A549 (cell line): ENCODE results near the gene ADK. TPM values are rescaled to one million over a fixed set of nuclear protein-coding genes. Genes with fewer than 3 reads are reported as not detected.

Source experiments
- ATAC-seq, 2 experiments: fragments of 200-7000 bp in 1 of 2; fragments of >200 bp in 1 of 2; cut with Nextera tagmentation in 1 of 2; cut with Tn5 transposase in 1 of 2; 3 replicates each; pipeline versions ENCODE4 v1.8.0 to v1.9.1; 2018 to 2020; ENCODE audit warnings: mild to moderate bottlenecking in 1 of 2, moderate library complexity in 1 of 2
- CTCF ChIA-PET: fragments of 300-600 bp; sonication (Branson Sonifier 250); formaldehyde crosslinking; extraction: SDS; loops from one replicate; lab custom pipeline; 2021; ENCODE audit warnings: antibody characterized with exemption, inconsistent platforms; lab: Yijun Ruan, JAX
- POLR2A ChIA-PET: fragments of 350-600 bp; formaldehyde crosslinking; extraction: SDS; loops from one replicate; lab custom pipeline; 2021; ENCODE audit warnings: antibody characterized with exemption, inconsistent platforms; lab: Yijun Ruan, JAX
- DNase-seq, 2 experiments: peaks; one replicate each; pipeline versions ENCODE4 v3.0.0 to v3.0.0-alpha.2; 2011 to 2016; ENCODE audit warnings: low read depth in 1 of 2, low spot score in 1 of 2
- FAIRE-seq: peaks from 2 replicates; lab custom pipeline; 2011; peaks lifted over from hg19 to GRCh38; lab: Jason Lieb, UNC
- H3K27ac ChIP-seq, 2 experiments: fragments of >200 bp; sonication (Bioruptor Twin); formaldehyde crosslinking; 3 replicates each; pipeline ENCODE4 v1.5.1; 2016 to 2017
- H3K4me1 ChIP-seq: fragments of >200 bp; sonication (Bioruptor Twin); formaldehyde crosslinking; 3 replicates; pipeline ENCODE4 v1.6.1; 2016
- H3K4me2 ChIP-seq: fragments of >200 bp; sonication (Bioruptor Twin); formaldehyde crosslinking; 3 replicates; pipeline ENCODE4 v1.6.1; 2016
- H3K4me3 ChIP-seq: fragments of >200 bp; sonication (Bioruptor Twin); formaldehyde crosslinking; 3 replicates; pipeline ENCODE4 v1.5.1; 2016
- H3K9me3 ChIP-seq: fragments of >200 bp; sonication (Bioruptor Twin); formaldehyde crosslinking; 3 replicates; pipeline ENCODE4 v1.6.1; 2016
- CBX2 ChIP-seq: fragments of 200-600 bp; sonication (generic); IDR thresholded peaks from 2 replicates; pipeline ENCODE4 v1.6.1; 2016; ENCODE audit warnings: low read depth, mild to moderate bottlenecking, borderline replicate concordance
- CTCF ChIP-seq: fragments of >200 bp; sonication (Bioruptor Twin); formaldehyde crosslinking; IDR thresholded peaks from 3 replicates; pipeline ENCODE4 v1.5.1; 2016
- EHMT2 ChIP-seq: fragments of 200-600 bp; sonication (generic); IDR thresholded peaks from 2 replicates; pipeline ENCODE4 v1.6.1; 2016; ENCODE audit warnings: antibody characterized with exemption, low read depth, mild to moderate bottlenecking, moderate library complexity
- EP300 ChIP-seq, 2 experiments: fragments of >200 bp; sonication (Bioruptor Twin); formaldehyde crosslinking; IDR thresholded peaks; 2 replicates in 1 of 2; 3 replicates in 1 of 2; pipeline ENCODE4 v1.6.1; 2016 to 2017
- FOSB ChIP-seq: fragments of 250-450 bp; sonication (Bioruptor Pico); IDR thresholded peaks from 2 replicates; pipeline ENCODE4 v1.5.0; 2020; ENCODE audit warnings: mild to moderate bottlenecking, moderate library complexity
- GATA3 ChIP-seq: IDR thresholded peaks from 2 replicates; pipeline ENCODE4 v1.6.1; 2012; ENCODE audit warnings: borderline replicate concordance
- HOXA7 ChIP-seq: fragments of 250-450 bp; sonication (Bioruptor Pico); IDR thresholded peaks from 2 replicates; pipeline ENCODE4 v1.5.0; 2020; ENCODE audit warnings: mild to moderate bottlenecking, moderate library complexity
- HOXB13 ChIP-seq: fragments of 250-450 bp; sonication (Bioruptor Pico); IDR thresholded peaks from 2 replicates; pipeline ENCODE4 v1.5.0; 2020; ENCODE audit warnings: low read depth, mild to moderate bottlenecking, moderate library complexity
- JUN ChIP-seq, 2 experiments: fragments of >200 bp; sonication (Bioruptor Twin); formaldehyde crosslinking; IDR thresholded peaks; 2 replicates in 1 of 2; 3 replicates in 1 of 2; pipeline ENCODE4 v1.6.1; 2016 to 2017
- JUNB ChIP-seq: fragments of >200 bp; sonication (Bioruptor Twin); formaldehyde crosslinking; IDR thresholded peaks from 2 replicates; pipeline ENCODE4 v1.6.1; 2016
- MAFK ChIP-seq: fragments of 450-650 bp; IDR thresholded peaks from 2 replicates; pipeline ENCODE4 v1.6.1; 2014; ENCODE audit not compliant: partially characterized antibody
- NR3C1 ChIP-seq: fragments of >200 bp; sonication (Bioruptor Twin); formaldehyde crosslinking; IDR thresholded peaks from 3 replicates; pipeline ENCODE4 v1.6.1; 2017
- PBX3 ChIP-seq: IDR thresholded peaks from 2 replicates; pipeline ENCODE4 v1.6.1; 2012
- PHF8 ChIP-seq: fragments of 200-600 bp; sonication (generic); IDR thresholded peaks from 2 replicates; pipeline ENCODE4 v1.6.1; 2016; ENCODE audit warnings: low read depth, mild to moderate bottlenecking, antibody characterized with exemption, moderate library complexity, borderline replicate concordance
- POLR2AphosphoS2 ChIP-seq: conservative IDR thresholded peaks from 2 replicates; pipeline ENCODE4 v1.6.1; 2012; ENCODE audit warnings: low read length, improper control_type of control experiment, inconsistent platforms
- RAD21 ChIP-seq, 2 experiments: fragments of >200 bp in 1 of 2; sonication (Bioruptor Twin) in 1 of 2; formaldehyde crosslinking in 1 of 2; IDR thresholded peaks in 1 of 2; conservative IDR thresholded peaks in 1 of 2; 2 replicates in 1 of 2; 3 replicates in 1 of 2; pipeline ENCODE4 v1.6.1; 2012 to 2018; ENCODE audit warnings: inconsistent platforms in 1 of 2
- RARB ChIP-seq: fragments of 250-450 bp; sonication (Bioruptor Pico); IDR thresholded peaks from 2 replicates; pipeline ENCODE4 v1.8.0; 2021; ENCODE audit warnings: mild to moderate bottlenecking, moderate library complexity
- RNF2 ChIP-seq: fragments of 200-600 bp; sonication (generic); IDR thresholded peaks from 2 replicates; pipeline ENCODE4 v1.6.1; 2016; ENCODE audit warnings: low read depth, mild to moderate bottlenecking, antibody characterized with exemption, moderate library complexity, borderline replicate concordance
- SMC3 ChIP-seq: fragments of >200 bp; sonication (Bioruptor Twin); formaldehyde crosslinking; IDR thresholded peaks from 3 replicates; pipeline ENCODE4 v1.6.1; 2018; ENCODE audit warnings: inconsistent platforms
- ZFP36 ChIP-seq: fragments of 450-650 bp; IDR thresholded peaks from 2 replicates; pipeline ENCODE4 v1.6.1; 2014; ENCODE audit warnings: borderline replicate concordance; ENCODE audit not compliant: partially characterized antibody
- ZSCAN20 ChIP-seq: fragments of 250-450 bp; sonication (Bioruptor Pico); IDR thresholded peaks from 2 replicates; pipeline ENCODE4 v1.8.0; 2022; ENCODE audit warnings: mild to moderate bottlenecking, moderate library complexity
- WGBS: methylation state at CpG from one replicate; pipeline ENCODE4 v1.1.6; 2017; ENCODE audit errors: missing lambda C conversion rate; 5-methylcytosine and 5-hydroxymethylcytosine counted together
- polyA plus RNA-seq, 4 experiments: library from polyadenylated mRNA; depleted of rRNA in 3 of 4; stranded (reverse); fragments of >200 nt; fragmentation: RNase III in 1 of 4; extraction: RNeasy Plus Mini Kit Qiagen cat#74134 plus additional on column Dnase treatment in 1 of 4; gene quantifications; 2 replicates in 3 of 4; 3 replicates in 1 of 4; pipeline ENCODE4 v1.2.3, GENCODE V29; 2011 to 2017
- TF ChIP-seq, protein P1 (sequence below): IDR thresholded peaks from 2 replicates; pipeline ENCODE4 v1.6.1; 2012
- TF ChIP-seq, protein P2 (sequence below): fragments of >200 bp; sonication (Bioruptor Twin); formaldehyde crosslinking; IDR thresholded peaks from 3 replicates; pipeline ENCODE4 v1.6.1; 2016
- TF ChIP-seq, protein P3 (sequence below): fragments of 150-350 bp; IDR thresholded peaks from 2 replicates; pipeline ENCODE4 v1.6.1; 2014; ENCODE audit warnings: low read depth, mild to moderate bottlenecking, low read length

Gene ADK
- polyA plus RNA-seq, 2 of the 4 experiments (the other 2 are of a cell fraction), result 35.8 to 40.7 TPM

- ChIA-PET POLR2A (no interaction called here), CTCF (interaction anchor here (0.7 to 1.2 kb wide), 2 partner anchors 57 to 798 kb away, joined by 3 to 4 read pairs; no protein-coding TSS in a partner anchor)
- Histone ChIP-seq H3K4me2 (no peak overlapping the region), H3K27ac (no peak overlapping the region), H3K9me3 (no peaks in the 10 kb centered on the region), H3K4me3 (no peak overlapping the region), H3K4me1 (no peaks in the 10 kb centered on the region)
- 5% methylated on average over 1 of the region's 1 CpG for WGBS
- FAIRE-seq (no peak), DNase-seq (no peak), ATAC-seq (no peak)
- no peak for TF ChIP-seq MAFK
- no peak for TF ChIP-seq SMC3
- no peak for TF ChIP-seq CTCF
- TF ChIP-seq, protein P1, sequence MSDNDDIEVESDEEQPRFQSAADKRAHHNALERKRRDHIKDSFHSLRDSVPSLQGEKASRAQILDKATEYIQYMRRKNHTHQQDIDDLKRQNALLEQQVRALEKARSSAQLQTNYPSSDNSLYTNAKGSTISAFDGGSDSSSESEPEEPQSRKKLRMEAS, result no peak
- no peak for TF ChIP-seq JUN (IDR thresholded peaks at IDR 0.05)
- no peak for TF ChIP-seq ZFP36
- TF ChIP-seq, protein P2, sequence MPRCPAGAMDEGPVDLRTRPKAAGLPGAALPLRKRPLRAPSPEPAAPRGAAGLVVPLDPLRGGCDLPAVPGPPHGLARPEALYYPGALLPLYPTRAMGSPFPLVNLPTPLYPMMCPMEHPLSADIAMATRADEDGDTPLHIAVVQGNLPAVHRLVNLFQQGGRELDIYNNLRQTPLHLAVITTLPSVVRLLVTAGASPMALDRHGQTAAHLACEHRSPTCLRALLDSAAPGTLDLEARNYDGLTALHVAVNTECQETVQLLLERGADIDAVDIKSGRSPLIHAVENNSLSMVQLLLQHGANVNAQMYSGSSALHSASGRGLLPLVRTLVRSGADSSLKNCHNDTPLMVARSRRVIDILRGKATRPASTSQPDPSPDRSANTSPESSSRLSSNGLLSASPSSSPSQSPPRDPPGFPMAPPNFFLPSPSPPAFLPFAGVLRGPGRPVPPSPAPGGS, result no peak
- no peak for TF ChIP-seq ZSCAN20 (CRISPR knock-in tag)
- TF ChIP-seq EHMT2, result no peak
- no peak for TF ChIP-seq RARB (CRISPR knock-in tag)
- no peak for TF ChIP-seq NR3C1
- no peak for TF ChIP-seq FOSB (CRISPR knock-in tag)
- no peak for TF ChIP-seq JUNB
- TF ChIP-seq, protein P3, sequence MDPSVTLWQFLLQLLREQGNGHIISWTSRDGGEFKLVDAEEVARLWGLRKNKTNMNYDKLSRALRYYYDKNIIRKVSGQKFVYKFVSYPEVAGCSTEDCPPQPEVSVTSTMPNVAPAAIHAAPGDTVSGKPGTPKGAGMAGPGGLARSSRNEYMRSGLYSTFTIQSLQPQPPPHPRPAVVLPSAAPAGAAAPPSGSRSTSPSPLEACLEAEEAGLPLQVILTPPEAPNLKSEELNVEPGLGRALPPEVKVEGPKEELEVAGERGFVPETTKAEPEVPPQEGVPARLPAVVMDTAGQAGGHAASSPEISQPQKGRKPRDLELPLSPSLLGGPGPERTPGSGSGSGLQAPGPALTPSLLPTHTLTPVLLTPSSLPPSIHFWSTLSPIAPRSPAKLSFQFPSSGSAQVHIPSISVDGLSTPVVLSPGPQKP, result no peak
Observed at GRCh38 chr10:74300666-74301065, 149.6 kb downstream of the ADK start.

- no peak for FAIRE-seq
- Histone ChIP-seq H3K9me3 (no peaks in the 10 kb centered on the region), H3K4me3 (no peak overlapping the region), H3K4me1 (no peaks in the 10 kb centered on the region), H3K4me2 (no peak overlapping the region), H3K27ac (no peak overlapping the region)
- no peak for TF ChIP-seq PBX3
- ChIA-PET CTCF (no interaction called here), POLR2A (no interaction called here)
- 79% methylated on average over 3 of the region's 3 CpGs for WGBS
- no peak for ATAC-seq
- no peak for DNase-seq
Observed at GRCh38 chr10:74305730-74306129, 154.7 kb downstream of the ADK start.

GRCh38 chr10:74306227-74306982 lies 155.4 kb downstream of the ADK start:
- ChIA-PET CTCF (no interaction called here), POLR2A (no interaction called here)
- 64% methylated on average over 3 of the region's 3 CpGs for whole genome bisulfite sequencing
- no peak overlapping the region for H3K4me3 ChIP-seq
- no peaks in the 10 kb centered on the region for H3K9me3 ChIP-seq
- H3K27ac ChIP-seq, result no peak overlapping the region
- H3K4me2 ChIP-seq, result no peak overlapping the region
- H3K4me1 ChIP-seq, result no peaks in the 10 kb centered on the region
- DNase-seq, result no peak
- no peak for ATAC-seq
- FAIRE-seq, result no peak
- TF ChIP-seq RNF2 (no peak), CBX2 (no peak), MAFK (no peak), HOXA7 (CRISPR knock-in tag) (no peak), PHF8 (no peak), GATA3 (no peak), JUNB (no peak), CTCF (no peak), EP300 (IDR thresholded peaks at IDR 0.05) (no peak), NR3C1 (no peak), RAD21 (conservative IDR thresholded peaks at IDR 0.05 in 1 of 2, IDR thresholded peaks at IDR 0.05 in 1 of 2) (no peak), HOXB13 (no peak), POLR2AphosphoS2 (no peak), JUN (IDR thresholded peaks at IDR 0.05) (no peak)
- TF ChIP-seq, protein P1, result no peak
